Caki2 (cell line): ENCODE measurements around the gene CNTFR. TPM values are rescaled to one million over a fixed set of nuclear protein-coding genes. Genes with fewer than 3 reads are reported as not detected.
"Not testable (repeated sequence)": the region's sequence is repeated elsewhere in the genome, so short reads cannot be mapped to it uniquely, and the experiment has no call there.

Source experiments
- DNase-seq: peaks from one replicate; pipeline ENCODE4 v3.0.0-alpha.2; 2015; ENCODE audit warnings: low read depth
- in situ Hi-C: cut with HindIII; loops from 2 replicates; pipeline ENCODE4 v1.10.0; 2016; ENCODE audit warnings: low sequenced_read_pairs, low pct_unique_long_range_greater_than_20kb, mixed read lengths
- total RNA-seq: library from RNA; depleted of rRNA; stranded (reverse); fragments of >200 nt; shearing (Covaris generic); gene quantifications from 2 replicates; pipeline ENCODE4 v1.2.3, GENCODE V29; 2014; ENCODE audit warnings: low replicate concordance

The CNTFR gene
- total RNA-seq, 1 experiment from 2014 or later, result not detected

- DNase-seq, result no peak
- in situ Hi-C loops, result no loop called here
Measured at GRCh38 chr9:34550016-34550680, 39.4 kb downstream of the CNTFR start.

- no peak for DNase-seq
- in situ Hi-C loops, result no loop called here
Measured at GRCh38 chr9:34549407-34549732, 40.2 kb downstream of the CNTFR start.

- DNase-seq, result no peak
- in situ Hi-C loops, result no loop called here
Measured at GRCh38 chr9:34547960-34548611, 41.4 kb downstream of the CNTFR start.

GRCh38 chr9:34546834-34547827, 42.4 kb downstream of the CNTFR start:
- in situ Hi-C loops, result no loop called here
- DNase-seq, result peak; percentile 16

- in situ Hi-C loops, result no loop called here
- no peak for DNase-seq
Measured at GRCh38 chr9:34546102-34546833, 43.3 kb downstream of the CNTFR start.

GRCh38 chr9:34545497-34545896, 44.0 kb downstream of the CNTFR start:
- DNase-seq, result no peak
- in situ Hi-C loops, result no loop called here

GRCh38 chr9:34544035-34544434, 45.5 kb downstream of the CNTFR start:
- in situ Hi-C loops, result no loop called here
- no peak for DNase-seq

GRCh38 chr9:34541540-34541939, 48.0 kb downstream of the CNTFR start:
- DNase-seq, result no peak
- in situ Hi-C loops, result no loop called here

GRCh38 chr9:34540827-34541226, 48.7 kb downstream of the CNTFR start:
- no peak for DNase-seq
- in situ Hi-C loops, result no loop called here

GRCh38 chr9:34536685-34537084, 52.8 kb downstream of the CNTFR start:
- no peak for DNase-seq
- in situ Hi-C loops, result no loop called here

- DNase-seq, in situ Hi-C loops: not testable (repeated sequence)
Measured at GRCh38 chr9:34532041-34532440, 57.5 kb downstream of the CNTFR start.

GRCh38 chr9:34526026-34526425, 63.5 kb downstream of the CNTFR start:
- DNase-seq, result no peak

GRCh38 chr9:34524349-34524748, 65.2 kb downstream of the CNTFR start:
- DNase-seq, result no peak
- in situ Hi-C loops, result no loop called here

More at GRCh38 chr9:34526026-34526425, 63.5 kb downstream of the CNTFR start:
- in situ Hi-C loops, result no loop called here

GRCh38 chr9:34522971-34523797, 66.3 kb downstream of the CNTFR start, which contains the start of gene ENHO:
Gene ENHO, minus strand, starts transcription at chr9:34522990. Its CDS starts 1,295 bp downstream, at chr9:34521695.
- in situ Hi-C loops, result no loop called here
- peak; percentile 90 for DNase-seq

GRCh38 chr9:34522091-34522887, 67.2 kb downstream of the CNTFR start:
- no peak for DNase-seq
- in situ Hi-C loops, result no loop called here

- DNase-seq, result no peak
- in situ Hi-C loops, result no loop called here
Measured at GRCh38 chr9:34521406-34522045, 68.0 kb downstream of the CNTFR start.
